Ovary (tissue), 9 donors: ENCODE results near the gene CCDC175. TPM values are rescaled to one million over a fixed set of nuclear protein-coding genes. Genes with fewer than 3 reads are reported as not detected.

ENCODE experiments used
- DNase-seq, 5 donors: peaks; one replicate each; pipeline ENCODE4 v3.0.0-alpha.2; 2019 to 2020
- H3K27ac ChIP-seq, 2 donors: fragments of 200-600 bp; one replicate each; pipeline versions ENCODE4 v1.5.1 to v1.8.0; 2019 to 2022
- H3K27me3 ChIP-seq: fragments of 200-600 bp; one replicate; pipeline ENCODE4 v1.8.0; 2022
- H3K36me3 ChIP-seq: fragments of 200-600 bp; sonication (generic); one replicate; pipeline ENCODE4 v1.5.1; 2019
- H3K4me1 ChIP-seq: one replicate; pipeline ENCODE4 v1.8.1; 2013; ENCODE audit warnings: mild to moderate bottlenecking, moderate library complexity; ENCODE audit not compliant: insufficient read depth
- H3K4me3 ChIP-seq: fragments of 200-600 bp; sonication (generic); one replicate; pipeline ENCODE4 v1.5.1; 2017
- H3K9me3 ChIP-seq, 2 donors: fragments of 200-600 bp in 1 of 2; sonication (generic) in 1 of 2; one replicate each; pipeline versions ENCODE4 v1.5.1 to v1.8.1; 2013 to 2019; ENCODE audit warnings: mild to moderate bottlenecking in 1 of 2, moderate library complexity in 1 of 2
- CTCF ChIP-seq, 3 donors: fragments of 450-650 bp in 2 of 3; fragments of 200-600 bp in 1 of 3; IDR thresholded peaks; one replicate each; pipeline versions ENCODE4 v1.5.1 to v1.8.0; 2016 to 2022; ENCODE audit warnings: antibody characterized with exemption in 3 of 3, mild to moderate bottlenecking in 1 of 3
- EP300 ChIP-seq: sonication (generic); formaldehyde crosslinking; IDR thresholded peaks from one replicate; pipeline ENCODE4 v1.6.1; 2017; ENCODE audit warnings: antibody characterized with exemption
- POLR2A ChIP-seq: fragments of 450-650 bp; IDR thresholded peaks from one replicate; pipeline ENCODE4 v1.6.1; 2017; ENCODE audit warnings: antibody characterized with exemption, mild to moderate bottlenecking, moderate library complexity
- WGBS, 3 donors: extraction: QIAGEN DNeasy Blood & Tissue Kit in 1 of 3; methylation state at CpG; one replicate each; pipeline versions ENCODE4 v1.1.5 to v1.1.7; 2013 to 2017; 5-methylcytosine and 5-hydroxymethylcytosine counted together
- intact Hi-C, 4 donors: fragments of 100-400 bp; cut with DNase I; formaldehyde crosslinking; loops; one replicate each; pipeline versions ENCODE4 v1.11.0 to v1.15.1; 2022 to 2023
- polyA plus RNA-seq, 2 donors: library from polyadenylated mRNA; stranded (reverse); fragments of 200-250 nt in 1 of 2; fragments of 350-450 nt in 1 of 2; fragmentation: Illumina TruSeq in 1 of 2; extraction: RNeasy Lipid Tissue Mini Kit (QIAGEN cat#74804) in 1 of 2; gene quantifications; one replicate each; pipeline ENCODE4 v1.2.3, GENCODE V29; 2013 to 2014
- total RNA-seq, 7 donors: library from RNA; depleted of rRNA in 2 of 7; stranded (reverse); fragments of >200 nt in 2 of 7; fragmentation: NEBNext Ultra II Directional in 3 of 7; extraction: Animal tissue kit (Norgen Biotek cat#: 25700) in 3 of 7; gene quantifications; one replicate each; pipeline versions ENCODE4 v1.1.0 to v1.2.4, GENCODE V29; 2016 to 2023
- donor health status: DM: no; HTN: no; CAD: no; lungs with moderate emphysema.
- donor health status: DM: no; HTN: no; CAD: no.
- donor health status: Bipolar disorder and iron deficiency.
- donor health status: DM: yes; HTN: yes; CAD: no.
- donor health status: DM: no; HTN: no; CAD: no.
- donor health status: DM: yes; HTN: yes; CAD: no.

CCDC175 gene
- total and polyA plus RNA-seq, 9 donors: 0.34 TPM; not detected in 8

DNA sequence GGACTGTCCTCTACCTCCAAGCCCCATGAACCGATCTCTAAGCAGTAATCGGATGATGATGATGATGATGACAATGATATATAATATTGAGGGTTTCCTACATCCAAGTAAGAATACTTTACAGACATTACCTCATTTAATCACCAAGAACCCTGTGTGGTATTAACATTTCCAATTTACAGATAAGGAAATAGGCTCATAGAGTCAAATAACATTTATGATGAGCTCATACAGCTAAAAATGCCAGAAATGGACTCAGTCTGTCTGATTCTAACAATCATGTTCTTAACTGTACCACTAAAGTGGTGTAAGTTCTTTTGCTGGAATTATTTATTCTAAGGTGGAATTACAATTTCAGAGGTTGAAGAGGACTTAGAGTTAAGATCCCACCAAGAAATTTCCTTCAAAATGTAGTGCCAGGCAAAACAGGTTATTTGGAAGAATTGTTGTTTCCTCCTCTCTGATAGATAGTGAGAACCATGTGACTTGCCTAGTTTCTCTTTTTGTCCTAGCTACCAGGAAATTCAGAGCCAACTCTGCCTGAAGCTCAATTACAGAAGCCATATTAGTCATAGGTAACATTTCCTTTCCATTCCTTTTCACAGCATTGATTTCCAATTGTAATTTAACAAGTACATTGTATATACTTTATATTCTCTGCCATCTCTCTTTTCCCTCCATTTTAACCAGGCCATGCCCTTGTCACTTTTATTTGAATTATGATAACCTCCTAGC lies 23.8 kb upstream of the CCDC175 start:
- Histone ChIP-seq H3K27ac (no peak overlapping the region), H3K27me3 (no peaks in the 10 kb centered on the region), H3K4me3 (no peak overlapping the region), H3K9me3 (no peaks in the 10 kb centered on the region), H3K4me1 (no peaks in the 10 kb centered on the region), H3K36me3 (no peaks in the 10 kb centered on the region)
- intact Hi-C loops: no loop called here
- TF ChIP-seq CTCF (IDR thresholded peaks at IDR 0.05) (no peak), POLR2A (no peak), EP300 (no peak)
- 88 to 97% (median 95%) methylated on average over 2 of the region's 2 CpGs for WGBS, 3 donors
- no peak for DNase-seq

DNA sequence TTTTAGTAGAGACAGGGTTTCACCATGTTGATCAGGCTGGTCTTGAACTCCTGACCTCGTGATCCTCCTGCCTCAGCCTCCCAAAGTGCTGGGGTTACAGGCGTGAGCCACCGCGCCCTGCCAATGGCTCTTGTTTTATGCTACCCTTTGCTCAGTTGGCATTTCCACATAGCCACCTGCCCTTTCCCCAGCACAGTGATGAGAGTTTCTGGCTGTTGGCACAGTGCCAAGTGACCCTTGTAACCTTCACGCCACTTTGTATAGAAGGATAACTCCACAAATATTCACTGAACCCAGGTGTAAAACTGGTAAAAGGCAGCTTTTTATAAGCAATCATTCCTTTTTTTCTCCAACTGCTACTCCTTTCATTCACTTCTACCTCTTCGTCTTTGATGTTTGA lies 18.5 kb upstream of the CCDC175 start:
- H3K36me3 ChIP-seq: no peaks in the 10 kb centered on the region
- no peaks in the 10 kb centered on the region for H3K9me3 ChIP-seq
- 78 to 87% (median 82%) methylated on average over 6 of the region's 6 CpGs for whole genome bisulfite sequencing, 3 donors
- H3K27ac ChIP-seq: no peak overlapping the region
- no peak for DNase-seq
- intact Hi-C loops: no loop called here
- no peak overlapping the region for H3K4me3 ChIP-seq
- no peaks in the 10 kb centered on the region for H3K27me3 ChIP-seq
- TF ChIP-seq EP300 (no peak), CTCF (IDR thresholded peaks at IDR 0.05) (no peak), POLR2A (no peak)
- no peaks in the 10 kb centered on the region for H3K4me1 ChIP-seq

- intact Hi-C loops: no loop called here
- no peak for DNase-seq
- 83 to 90% (median 85%) methylated on average over 5 of the region's 5 CpGs for WGBS, 3 donors
These were observed 15.2 kb upstream of the CCDC175 start for GRCh38 chr14:59591641-59592370.

GRCh38 chr14:59588101-59588500 lies 11.5 kb upstream of the CCDC175 start:
- no peak for TF ChIP-seq EP300
- no peak for TF ChIP-seq CTCF (IDR thresholded peaks at IDR 0.05)
- TF ChIP-seq POLR2A: no peak
- Histone ChIP-seq H3K27ac (no peak overlapping the region), H3K27me3 (no peaks in the 10 kb centered on the region), H3K4me3 (no peak overlapping the region), H3K36me3 (no peaks in the 10 kb centered on the region), H3K9me3 (no peaks in the 10 kb centered on the region), H3K4me1 (no peaks in the 10 kb centered on the region)
- intact Hi-C loops: no loop called here
- DNase-seq: no peak
- 66 to 72% (median 66%) methylated on average over 3 of the region's 3 CpGs for WGBS, 3 donors

More at GRCh38 chr14:59591641-59592370, 15.2 kb upstream of the CCDC175 start:
- Histone ChIP-seq H3K4me1 (no peaks in the 10 kb centered on the region), H3K27me3 (no peaks in the 10 kb centered on the region), H3K36me3 (no peaks in the 10 kb centered on the region), H3K9me3 (no peaks in the 10 kb centered on the region), H3K27ac (no peak overlapping the region), H3K4me3 (no peak overlapping the region)
- TF ChIP-seq EP300 (no peak), POLR2A (no peak), CTCF (IDR thresholded peaks at IDR 0.05) (no peak)
